ENCODE measurements around the gene C4BPB.
"Not testable (repeated sequence)": the region's sequence is repeated elsewhere in the genome, so short reads cannot be mapped to it uniquely, and the experiment has no call there.

C4BPB gene, protein sequence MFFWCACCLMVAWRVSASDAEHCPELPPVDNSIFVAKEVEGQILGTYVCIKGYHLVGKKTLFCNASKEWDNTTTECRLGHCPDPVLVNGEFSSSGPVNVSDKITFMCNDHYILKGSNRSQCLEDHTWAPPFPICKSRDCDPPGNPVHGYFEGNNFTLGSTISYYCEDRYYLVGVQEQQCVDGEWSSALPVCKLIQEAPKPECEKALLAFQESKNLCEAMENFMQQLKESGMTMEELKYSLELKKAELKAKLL
- 0.09 to 0.58 (median 0.52) reads per million in 3 donors for total RNA-seq

DNA sequence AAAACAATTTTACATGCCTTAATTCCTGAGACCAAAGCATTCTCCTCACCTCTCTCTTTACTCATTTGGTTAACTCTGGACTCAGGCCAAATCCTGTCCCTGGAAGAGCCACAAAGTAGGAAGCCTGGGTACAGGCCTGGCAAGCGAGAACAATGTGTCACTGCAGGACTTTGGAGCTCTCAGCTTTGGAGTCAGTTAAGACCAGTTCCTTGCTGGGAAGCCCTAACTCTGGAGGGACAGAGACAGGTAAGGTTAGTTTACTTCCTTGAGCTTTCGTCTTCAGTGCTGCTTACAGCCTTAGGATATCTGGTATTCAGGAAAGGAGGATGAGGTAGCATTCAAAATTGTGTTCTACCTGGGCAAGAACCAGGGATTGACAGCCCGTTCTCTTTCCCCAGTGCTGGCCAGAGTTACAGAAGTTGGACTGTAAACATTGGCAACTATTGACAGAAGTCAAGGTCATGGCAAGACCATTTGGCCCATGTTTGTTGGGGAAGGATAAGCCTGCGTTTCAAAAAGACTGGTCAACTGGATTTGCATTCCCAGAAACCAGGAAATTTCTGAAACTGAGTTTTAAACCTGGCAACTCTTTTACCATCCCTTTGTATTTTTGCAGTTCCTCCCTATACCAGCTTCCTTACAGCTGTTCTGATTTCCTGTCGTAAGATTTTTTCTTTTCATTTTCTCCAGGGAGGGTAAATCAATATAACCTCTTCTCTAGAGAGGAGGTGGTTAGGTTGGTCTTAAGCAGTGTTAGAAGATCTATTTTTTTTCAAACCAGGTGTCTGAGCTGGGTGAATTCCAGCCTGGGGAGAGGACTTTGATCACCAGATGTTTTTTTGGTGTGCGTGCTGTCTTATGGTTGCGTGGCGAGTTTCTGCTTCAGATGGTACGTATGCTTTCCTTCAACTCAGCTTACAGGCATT is at the start of gene C4BPB:
Gene C4BPB, plus strand, starts transcription at position 160 of the 926 bp plus-strand sequence. Its CDS starts 672 bp downstream, at position 832.
- Histone ChIP-seq H3K27ac (ENCODE audit: insufficient read depth, low read length, poor library complexity, severe bottlenecking) (no peak within 1 kb of the TSS), H3K4me1 (ENCODE audit: control insufficient read depth, insufficient read depth, low read length, poor library complexity, severe bottlenecking) (no peaks in the 10 kb centered on the region), H3K36me3 (ENCODE audit: control insufficient read depth, insufficient read depth, low read length) (no peaks in the 10 kb centered on the region), H3K4me3 (ENCODE audit: insufficient read depth, low read depth, low read length, poor library complexity, severe bottlenecking) (no peak within 1 kb of the TSS), H3K27me3 (replicated peaks; ENCODE audit: control insufficient read depth, insufficient read depth, low read length, poor library complexity, severe bottlenecking) (no peaks in the 10 kb centered on the region), H3K9me3 (ENCODE audit: control insufficient read depth, low read length) (no peaks in the 10 kb centered on the region)
- no peak for DNase-seq

DNA sequence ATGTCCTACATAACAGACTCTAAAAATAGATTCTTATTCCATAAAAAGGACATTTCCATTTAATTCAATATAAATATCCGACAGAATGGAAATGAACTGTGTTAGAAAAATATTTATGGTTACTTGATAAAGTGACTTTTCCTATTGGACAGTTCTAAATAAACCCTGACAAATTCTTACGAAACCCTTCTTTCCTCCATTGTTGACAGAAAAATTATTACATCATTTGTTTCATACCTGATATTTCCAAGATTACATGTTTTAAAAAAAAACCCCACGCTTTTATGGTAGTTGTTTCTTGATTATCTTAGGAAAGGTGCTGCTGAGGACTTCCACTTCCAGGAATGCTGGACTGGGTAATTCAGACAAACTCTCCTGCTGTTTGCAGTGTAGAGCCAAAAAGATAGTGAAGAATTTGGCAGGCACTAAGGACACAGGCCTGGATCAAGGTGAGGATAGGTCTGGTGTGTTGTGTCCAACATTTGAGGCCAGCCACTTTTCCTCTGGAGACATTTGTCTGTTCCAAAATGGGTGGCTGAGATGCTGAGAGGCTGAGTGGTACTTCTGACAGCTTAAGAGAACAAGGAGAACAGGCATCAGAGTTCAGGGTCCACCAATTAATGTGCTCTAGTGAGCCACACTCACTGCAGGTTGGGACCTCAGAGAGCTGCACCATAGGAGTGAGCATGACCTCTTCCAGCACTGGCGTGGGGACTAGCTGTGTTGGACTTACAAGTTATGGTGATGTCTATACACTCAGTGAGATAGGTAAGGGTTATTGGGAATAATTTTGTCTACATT is 49.1 kb upstream of the C4BPB start:
- no peak for DNase-seq
- Histone ChIP-seq H3K4me1 (ENCODE audit: control insufficient read depth, insufficient read depth, low read length, poor library complexity, severe bottlenecking) (no peaks in the 10 kb centered on the region), H3K27me3 (replicated peaks; ENCODE audit: control insufficient read depth, insufficient read depth, low read length, poor library complexity, severe bottlenecking) (peaks cover 2% of the 10 kb centered on the region), H3K27ac (ENCODE audit: insufficient read depth, low read length, poor library complexity, severe bottlenecking) (no peak overlapping the region), H3K36me3 (ENCODE audit: control insufficient read depth, insufficient read depth, low read length) (no peaks in the 10 kb centered on the region), H3K4me3 (ENCODE audit: insufficient read depth, low read depth, low read length, poor library complexity, severe bottlenecking) (no peak overlapping the region), H3K9me3 (ENCODE audit: control insufficient read depth, low read length) (no peaks in the 10 kb centered on the region)

DNA sequence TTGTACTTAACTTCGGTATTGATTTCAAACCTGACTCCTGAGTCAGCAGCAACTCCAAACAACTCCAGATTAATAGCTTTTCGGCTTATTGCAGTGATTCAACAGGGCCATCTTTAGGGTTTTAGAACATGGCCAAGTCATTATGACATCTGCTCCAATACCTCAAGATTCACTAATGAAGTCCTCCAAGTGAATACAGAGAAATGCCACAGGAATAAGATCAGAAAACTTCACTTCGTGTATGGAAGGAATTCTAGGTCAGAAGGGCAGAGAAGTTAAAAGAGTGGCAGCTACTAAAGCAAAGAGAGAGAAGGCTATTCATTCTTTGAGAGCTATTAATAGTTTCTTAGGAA is 48.5 kb upstream of the C4BPB start:
- peaks cover 2% of the 10 kb centered on the region for H3K27me3 ChIP-seq (replicated peaks; ENCODE audit: control insufficient read depth, insufficient read depth, low read length, poor library complexity, severe bottlenecking)
- H3K4me1 ChIP-seq (ENCODE audit: control insufficient read depth, insufficient read depth, low read length, poor library complexity, severe bottlenecking): no peaks in the 10 kb centered on the region
- no peaks in the 10 kb centered on the region for H3K9me3 ChIP-seq (ENCODE audit: control insufficient read depth, low read length)
- no peak overlapping the region for H3K27ac ChIP-seq (ENCODE audit: insufficient read depth, low read length, poor library complexity, severe bottlenecking)
- no peak overlapping the region for H3K4me3 ChIP-seq (ENCODE audit: insufficient read depth, low read depth, low read length, poor library complexity, severe bottlenecking)
- no peaks in the 10 kb centered on the region for H3K36me3 ChIP-seq (ENCODE audit: control insufficient read depth, insufficient read depth, low read length)
- no peak for DNase-seq

DNA sequence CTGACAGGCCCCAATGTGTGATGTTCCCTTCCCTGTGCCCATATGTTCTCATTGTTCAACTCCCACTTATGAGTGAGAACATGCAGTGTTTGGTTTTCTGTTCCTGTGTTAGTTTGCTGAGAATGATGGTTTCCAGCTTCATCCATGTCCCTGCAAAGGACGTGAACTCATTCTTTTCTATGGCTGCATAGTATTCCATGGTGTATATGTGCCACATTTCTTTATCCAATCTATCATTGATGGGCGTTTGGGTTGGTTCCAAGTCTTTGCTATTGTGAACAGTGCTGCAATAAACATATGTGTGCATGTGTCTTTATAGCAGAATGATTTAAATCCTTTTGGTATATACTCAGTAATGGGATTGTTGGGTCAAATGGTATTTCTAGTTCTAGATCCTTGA is 47.3 kb upstream of the C4BPB start:
- H3K9me3 ChIP-seq (ENCODE audit: control insufficient read depth, low read length); H3K4me3 ChIP-seq (ENCODE audit: insufficient read depth, low read depth, low read length, poor library complexity, severe bottlenecking); DNase-seq; H3K36me3 ChIP-seq (ENCODE audit: control insufficient read depth, insufficient read depth, low read length); H3K27ac ChIP-seq (ENCODE audit: insufficient read depth, low read length, poor library complexity, severe bottlenecking); H3K27me3 ChIP-seq (replicated peaks; ENCODE audit: control insufficient read depth, insufficient read depth, low read length, poor library complexity, severe bottlenecking); H3K4me1 ChIP-seq (ENCODE audit: control insufficient read depth, insufficient read depth, low read length, poor library complexity, severe bottlenecking): not testable (repeated sequence)

DNA sequence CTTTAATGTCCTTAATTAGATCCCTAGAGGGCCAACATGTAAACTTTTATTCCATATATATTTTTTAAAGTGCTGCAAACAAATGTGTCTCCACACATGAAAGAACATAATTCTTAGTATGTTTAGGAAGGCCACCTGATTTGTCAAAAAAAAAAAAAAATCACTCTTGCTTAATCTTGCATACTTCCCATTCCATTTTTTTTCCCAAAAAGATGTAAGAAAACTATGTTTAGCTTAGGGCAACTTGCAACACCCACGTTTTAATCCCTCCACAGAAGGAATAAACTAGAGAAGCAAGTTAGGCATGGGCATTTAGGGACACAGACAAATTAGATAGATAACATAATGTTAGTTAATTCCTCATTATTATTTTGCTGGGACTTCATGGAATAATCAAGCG is 43.2 kb upstream of the C4BPB start:
- H3K27ac ChIP-seq (ENCODE audit: insufficient read depth, low read length, poor library complexity, severe bottlenecking): no peak overlapping the region
- peaks cover 16% of the 10 kb centered on the region for H3K36me3 ChIP-seq (ENCODE audit: control insufficient read depth, insufficient read depth, low read length)
- no peaks in the 10 kb centered on the region for H3K9me3 ChIP-seq (ENCODE audit: control insufficient read depth, low read length)
- DNase-seq: no peak
- H3K4me1 ChIP-seq (ENCODE audit: control insufficient read depth, insufficient read depth, low read length, poor library complexity, severe bottlenecking): peaks cover 3% of the 10 kb centered on the region
- no peak overlapping the region for H3K4me3 ChIP-seq (ENCODE audit: insufficient read depth, low read depth, low read length, poor library complexity, severe bottlenecking)
- no peaks in the 10 kb centered on the region for H3K27me3 ChIP-seq (replicated peaks; ENCODE audit: control insufficient read depth, insufficient read depth, low read length, poor library complexity, severe bottlenecking)

DNA sequence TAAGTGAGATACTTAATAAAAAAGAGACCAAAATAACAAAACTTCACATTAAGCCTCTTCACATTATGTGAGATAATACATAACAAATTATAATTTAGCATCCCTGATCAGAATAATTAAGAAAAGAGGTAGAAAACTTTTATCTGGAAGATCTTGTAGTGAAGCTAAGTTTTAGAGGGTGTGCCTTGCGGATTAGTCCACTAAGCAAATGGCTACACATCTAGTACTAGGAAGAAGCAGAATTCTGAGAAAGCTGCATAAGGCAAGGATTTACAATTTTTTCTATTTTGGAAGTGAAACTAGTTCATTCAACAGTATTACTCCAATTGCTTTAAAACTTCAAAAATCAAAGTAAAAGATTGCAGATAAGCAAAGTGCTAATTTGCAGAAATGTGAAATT is 41.2 kb upstream of the C4BPB start:
- Histone ChIP-seq H3K27me3 (replicated peaks; ENCODE audit: control insufficient read depth, insufficient read depth, low read length, poor library complexity, severe bottlenecking) (no peaks in the 10 kb centered on the region), H3K4me1 (ENCODE audit: control insufficient read depth, insufficient read depth, low read length, poor library complexity, severe bottlenecking) (peaks cover 14% of the 10 kb centered on the region), H3K36me3 (ENCODE audit: control insufficient read depth, insufficient read depth, low read length) (peaks cover 16% of the 10 kb centered on the region), H3K27ac (ENCODE audit: insufficient read depth, low read length, poor library complexity, severe bottlenecking) (no peak overlapping the region), H3K4me3 (ENCODE audit: insufficient read depth, low read depth, low read length, poor library complexity, severe bottlenecking) (no peak overlapping the region), H3K9me3 (ENCODE audit: control insufficient read depth, low read length) (no peaks in the 10 kb centered on the region)
- no peak for DNase-seq

DNA sequence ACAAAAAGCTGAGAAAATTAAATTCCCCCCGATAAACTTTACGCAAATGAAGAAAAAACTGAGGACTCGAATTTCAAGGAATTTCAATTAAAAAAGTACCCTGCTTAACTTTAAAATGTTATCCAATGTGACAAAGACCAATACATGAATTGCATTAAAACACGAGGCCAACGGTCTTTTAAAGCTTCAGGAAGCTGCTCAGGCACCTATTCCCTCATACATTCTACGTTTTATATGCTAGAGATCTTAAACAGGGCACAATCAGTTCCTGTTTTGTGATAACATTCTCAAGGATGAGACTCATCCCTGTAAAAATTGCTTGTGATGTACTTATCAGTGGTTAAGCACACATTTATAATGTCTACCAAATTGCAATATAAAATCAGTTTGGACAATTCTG is 40.6 kb upstream of the C4BPB start:
- peaks cover 18% of the 10 kb centered on the region for H3K4me1 ChIP-seq (ENCODE audit: control insufficient read depth, insufficient read depth, low read length, poor library complexity, severe bottlenecking)
- no peak overlapping the region for H3K27ac ChIP-seq (ENCODE audit: insufficient read depth, low read length, poor library complexity, severe bottlenecking)
- DNase-seq: no peak
- no peaks in the 10 kb centered on the region for H3K27me3 ChIP-seq (replicated peaks; ENCODE audit: control insufficient read depth, insufficient read depth, low read length, poor library complexity, severe bottlenecking)
- no peak overlapping the region for H3K4me3 ChIP-seq (ENCODE audit: insufficient read depth, low read depth, low read length, poor library complexity, severe bottlenecking)
- H3K36me3 ChIP-seq (ENCODE audit: control insufficient read depth, insufficient read depth, low read length): peaks cover 16% of the 10 kb centered on the region
- H3K9me3 ChIP-seq (ENCODE audit: control insufficient read depth, low read length): no peaks in the 10 kb centered on the region

DNA sequence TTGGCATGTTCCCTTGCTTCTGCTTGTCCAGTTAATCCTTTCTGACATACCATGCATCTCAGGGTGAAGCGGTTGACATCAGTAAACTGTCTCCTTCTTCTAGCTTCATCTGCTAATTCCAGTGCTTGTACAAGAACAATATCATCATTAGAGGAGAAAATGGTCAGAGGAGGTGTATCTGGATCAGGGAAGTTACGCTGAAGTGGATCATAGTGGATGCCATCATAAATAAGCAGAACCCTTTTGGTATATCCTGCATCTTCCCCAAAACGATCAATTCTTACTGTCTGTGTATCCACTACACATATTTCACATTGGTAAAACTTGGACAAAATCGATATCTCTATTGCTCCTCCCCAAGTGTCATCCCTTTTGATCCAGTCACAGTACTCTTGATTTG is 39.6 kb upstream of the C4BPB start:
- no peaks in the 10 kb centered on the region for H3K27me3 ChIP-seq (replicated peaks; ENCODE audit: control insufficient read depth, insufficient read depth, low read length, poor library complexity, severe bottlenecking)
- H3K9me3 ChIP-seq (ENCODE audit: control insufficient read depth, low read length): no peaks in the 10 kb centered on the region
- H3K4me1 ChIP-seq (ENCODE audit: control insufficient read depth, insufficient read depth, low read length, poor library complexity, severe bottlenecking): peaks cover 20% of the 10 kb centered on the region
- H3K27ac ChIP-seq (ENCODE audit: insufficient read depth, low read length, poor library complexity, severe bottlenecking): no peak overlapping the region
- DNase-seq: no peak
- H3K4me3 ChIP-seq (ENCODE audit: insufficient read depth, low read depth, low read length, poor library complexity, severe bottlenecking): no peak overlapping the region
- peaks cover 16% of the 10 kb centered on the region for H3K36me3 ChIP-seq (ENCODE audit: control insufficient read depth, insufficient read depth, low read length)

DNA sequence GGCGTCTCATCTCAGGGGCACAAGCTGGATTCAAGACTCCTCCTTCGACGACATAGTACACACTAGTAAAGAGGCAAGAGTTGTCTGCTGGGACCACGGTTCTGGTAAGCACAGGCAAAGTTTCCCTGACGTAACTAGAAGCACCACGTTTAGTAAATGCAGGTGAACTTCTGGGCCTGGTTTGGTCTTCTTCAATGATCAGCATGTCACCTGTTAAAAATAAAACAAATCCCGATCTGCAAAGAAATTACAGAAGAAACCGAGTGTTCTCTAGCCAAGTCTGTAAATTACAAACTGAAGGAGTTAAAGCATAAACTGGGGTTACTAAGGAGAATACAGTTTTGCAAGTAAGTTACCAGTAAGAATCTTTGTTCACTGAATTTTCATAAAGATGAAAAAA is 39.1 kb upstream of the C4BPB start:
- no peak overlapping the region for H3K27ac ChIP-seq (ENCODE audit: insufficient read depth, low read length, poor library complexity, severe bottlenecking)

More for the DNA sequence above, 39.1 kb upstream of the C4BPB start:
- DNase-seq: no peak
- Histone ChIP-seq H3K36me3 (ENCODE audit: control insufficient read depth, insufficient read depth, low read length) (peaks cover 16% of the 10 kb centered on the region), H3K4me1 (ENCODE audit: control insufficient read depth, insufficient read depth, low read length, poor library complexity, severe bottlenecking) (peaks cover 20% of the 10 kb centered on the region), H3K27me3 (replicated peaks; ENCODE audit: control insufficient read depth, insufficient read depth, low read length, poor library complexity, severe bottlenecking) (no peaks in the 10 kb centered on the region), H3K9me3 (ENCODE audit: control insufficient read depth, low read length) (no peaks in the 10 kb centered on the region), H3K4me3 (ENCODE audit: insufficient read depth, low read depth, low read length, poor library complexity, severe bottlenecking) (no peak overlapping the region)
